HG03469 (cell line): ENCODE measurements around the gene GIT2.
"Not testable (repeated sequence)": the region's sequence is repeated elsewhere in the genome, so short reads cannot be mapped to it uniquely, and the experiment has no call there.

Source experiments
- ATAC-seq: cut with Tn5 transposase; IDR thresholded peaks from one replicate; pipeline ENCODE4 v1.9.1; 2021; ENCODE audit warnings: mild to moderate bottlenecking, moderate library complexity, moderate number of reproducible peaks; ENCODE audit not compliant: unreplicated experiment

GIT2 gene

DNA sequence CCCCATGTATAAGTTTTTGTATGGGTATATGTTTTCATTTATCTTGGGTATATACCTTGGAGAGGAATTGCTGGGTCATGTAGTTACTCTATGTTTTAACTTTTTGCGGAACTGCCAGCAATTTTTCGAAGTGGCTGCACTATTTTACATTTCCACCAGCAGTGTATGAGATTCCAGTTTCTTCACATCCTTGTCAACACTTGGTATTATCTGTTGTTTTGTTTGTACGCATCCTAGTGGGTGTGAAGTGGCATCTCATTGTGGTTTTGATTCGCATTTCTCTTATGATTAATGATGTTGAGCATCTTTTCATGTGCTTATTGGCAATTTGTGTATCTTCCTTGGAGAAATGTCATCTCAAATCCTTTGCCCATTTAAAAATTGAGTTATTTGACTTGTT lies 9.9 kb upstream of the GIT2 start:
- ATAC-seq, result no peak

DNA sequence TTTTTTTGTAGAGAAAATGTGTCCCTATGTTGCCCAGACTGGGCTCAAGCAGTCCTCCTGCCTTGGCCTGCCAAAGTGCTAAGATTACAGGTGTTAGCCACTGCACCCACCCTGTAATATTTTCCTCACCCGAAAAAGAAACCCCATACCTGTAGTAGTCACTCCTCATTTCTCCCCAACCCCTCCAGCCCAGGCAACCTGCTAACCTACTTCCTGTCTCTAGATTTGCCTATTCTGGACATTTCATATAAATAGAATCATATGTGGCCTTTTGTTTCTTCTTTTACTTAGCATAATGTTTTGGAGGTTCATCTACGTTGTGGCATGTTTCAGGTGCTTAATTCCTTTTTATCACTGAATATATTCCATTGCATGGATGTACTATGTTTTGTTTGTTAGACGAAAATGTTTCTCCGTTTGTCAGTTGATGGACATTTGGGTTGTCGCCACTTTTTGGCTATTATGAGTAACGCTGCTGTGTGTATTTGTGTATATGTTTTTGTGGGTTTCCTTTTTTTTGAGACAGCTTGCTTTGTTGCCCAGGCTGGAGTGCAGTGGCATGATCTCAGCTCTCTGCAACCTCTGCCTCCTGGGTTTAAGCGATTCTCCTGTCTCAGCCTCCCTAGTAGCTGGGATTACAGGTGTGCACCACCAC lies 9.3 kb upstream of the GIT2 start:
- peak; percentile 16 for ATAC-seq

DNA sequence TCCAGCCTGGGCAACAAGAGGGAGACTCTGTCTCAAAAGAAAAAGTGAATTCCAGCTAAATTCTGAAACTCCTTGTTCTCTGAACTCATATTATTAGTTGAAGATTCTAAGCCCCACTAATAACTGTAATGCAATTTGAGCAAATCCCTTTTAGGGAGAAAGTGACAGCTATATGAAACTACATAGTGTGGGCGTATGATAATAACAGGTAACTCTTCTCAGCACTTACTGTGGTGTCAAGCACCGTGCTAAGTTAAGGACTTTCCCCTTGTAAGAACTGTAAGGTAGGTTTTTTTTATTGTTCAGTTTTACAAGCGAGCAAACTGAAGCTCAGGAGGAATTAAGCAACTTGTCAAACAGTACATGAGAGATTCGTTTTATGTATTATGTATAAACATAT lies 8.4 kb upstream of the GIT2 start:
- ATAC-seq, result peak; percentile 55

GRCh38 chr12:110002676-110003515 lies 6.7 kb upstream of the GIT2 start:
- ATAC-seq, result no peak

- no peak for ATAC-seq
Measured at GRCh38 chr12:110001596-110001995, 5.4 kb upstream of the GIT2 start.

- ATAC-seq, result no peak
Measured at GRCh38 chr12:109999983-110000505, 3.9 kb upstream of the GIT2 start.

DNA sequence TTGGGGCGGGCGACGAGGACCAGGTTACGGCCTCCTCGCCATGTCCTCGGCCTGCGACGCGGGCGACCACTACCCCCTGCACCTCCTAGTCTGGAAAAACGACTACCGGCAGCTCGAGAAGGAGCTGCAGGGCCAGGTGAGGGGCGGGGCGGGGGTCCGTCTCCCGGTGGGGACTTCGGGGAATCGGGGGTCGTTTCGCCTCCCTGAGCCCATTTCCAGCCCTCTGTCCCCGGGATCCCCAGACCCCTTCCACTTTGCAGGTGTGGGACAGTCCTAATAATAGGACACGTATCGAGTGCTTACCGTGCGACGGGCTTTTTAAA lies 3.4 kb upstream of the GIT2 start:
- ATAC-seq, result no peak

DNA sequence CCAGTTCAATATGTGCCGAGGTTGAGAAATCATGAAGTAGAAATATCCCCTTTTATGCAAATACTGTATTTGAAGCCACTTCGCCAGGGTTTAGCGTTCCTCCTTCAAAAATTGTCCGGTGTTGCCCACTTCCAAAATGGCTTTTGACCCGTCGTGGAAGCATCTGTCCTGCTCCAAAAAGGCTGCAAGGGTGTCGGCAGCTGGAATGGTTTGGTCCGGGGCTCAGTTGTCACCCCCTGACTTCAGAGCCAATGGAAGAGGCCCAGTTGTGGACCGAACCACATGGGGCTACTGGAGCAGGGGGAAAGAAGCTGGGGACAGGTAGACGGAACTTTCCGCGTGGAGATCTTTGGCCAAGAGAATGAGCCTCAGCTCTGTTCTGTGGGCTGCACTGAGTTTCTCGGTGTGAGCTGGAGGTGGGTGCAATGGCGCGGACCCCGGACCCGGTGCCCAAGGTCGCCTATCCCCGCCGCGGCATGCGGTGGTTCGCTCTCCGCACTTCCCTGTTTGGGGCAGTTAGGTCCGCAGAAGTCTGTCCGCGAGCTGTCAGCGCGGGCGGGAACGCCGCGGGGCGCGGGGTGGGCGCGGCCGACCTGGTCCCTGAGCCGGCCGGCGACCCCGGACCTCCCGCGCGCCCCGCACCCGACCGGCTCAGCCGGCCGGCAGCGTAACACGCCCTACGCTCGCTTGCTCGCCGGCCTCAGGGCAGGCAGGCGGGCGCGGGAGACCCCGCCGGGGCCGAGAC lies 2.9 kb upstream of the GIT2 start, which contains the start of gene ANKRD13A:
Gene ANKRD13A (plus strand): TSS at position 527 of the 745 bp plus-strand sequence. CDS start 259 bp downstream, outside the sequence.
- no peak for ATAC-seq

DNA sequence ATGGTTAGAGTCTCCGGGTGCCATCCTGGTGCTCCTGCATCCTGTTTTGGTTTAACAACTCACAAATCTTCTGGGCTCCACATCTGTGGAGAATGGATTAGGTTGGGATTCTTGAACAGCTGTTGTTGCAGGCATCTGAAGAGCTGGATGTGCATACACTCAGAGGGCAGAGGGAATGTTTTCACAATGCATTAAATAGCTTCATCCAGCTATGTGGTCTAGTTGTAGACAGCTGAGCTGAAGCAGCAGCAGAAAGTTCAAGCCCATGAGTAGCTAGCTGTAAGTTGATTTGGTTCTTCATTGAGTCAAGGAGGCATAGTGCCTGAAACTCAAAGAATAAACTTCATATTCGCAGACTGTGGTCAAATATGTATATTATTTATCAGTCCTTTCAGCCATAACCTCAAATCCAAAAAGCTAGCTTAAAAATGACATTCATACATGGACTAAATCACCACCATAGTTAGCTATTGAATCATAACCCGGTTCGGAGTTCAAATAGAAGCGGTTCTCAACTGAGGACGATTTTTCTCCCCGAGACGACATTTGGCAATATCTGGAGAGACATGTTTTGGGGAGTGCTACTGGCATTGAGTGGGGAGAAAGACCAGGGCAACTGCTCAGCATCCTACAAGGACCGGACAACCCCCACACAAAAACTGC lies 2.2 kb upstream of the GIT2 start:
- ATAC-seq, result no peak

DNA sequence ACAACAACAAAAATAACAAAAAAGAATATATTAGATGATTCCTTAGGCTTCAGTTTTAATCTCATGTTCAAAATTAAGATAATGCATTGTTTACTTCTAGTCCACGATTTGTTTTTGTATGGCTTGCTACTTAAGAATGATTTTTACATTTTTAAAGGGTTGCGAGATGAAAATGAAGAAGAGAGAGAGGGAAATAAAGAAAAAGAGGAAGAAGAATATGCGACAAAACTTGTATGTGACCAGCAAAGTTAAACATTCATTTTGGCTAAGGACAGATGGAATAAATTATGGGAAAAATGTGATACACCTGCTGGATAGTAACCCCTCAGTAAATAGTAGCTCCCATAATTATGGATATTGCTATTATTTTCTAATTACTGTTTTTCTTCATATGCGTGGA lies 1.2 kb upstream of the GIT2 start:
- ATAC-seq, result no peak

DNA sequence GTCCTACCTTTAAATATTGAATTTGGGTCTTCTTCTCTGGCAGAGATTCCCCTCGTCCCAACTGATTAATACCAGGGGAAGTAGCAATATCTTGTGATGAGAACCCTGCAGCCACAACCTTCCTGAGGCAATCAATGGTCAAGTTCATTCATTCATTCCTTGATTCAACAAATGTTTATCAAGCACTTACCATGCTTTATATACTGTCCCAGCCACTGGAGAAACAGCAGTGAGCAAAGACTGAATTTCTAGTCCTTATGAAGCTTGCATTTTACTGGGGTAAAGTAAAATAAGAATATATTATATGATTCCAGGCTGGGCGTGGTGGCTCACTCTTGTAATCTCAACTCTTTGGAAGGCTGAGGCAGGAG lies 300 bp upstream of the GIT2 start:
- no peak for ATAC-seq

DNA sequence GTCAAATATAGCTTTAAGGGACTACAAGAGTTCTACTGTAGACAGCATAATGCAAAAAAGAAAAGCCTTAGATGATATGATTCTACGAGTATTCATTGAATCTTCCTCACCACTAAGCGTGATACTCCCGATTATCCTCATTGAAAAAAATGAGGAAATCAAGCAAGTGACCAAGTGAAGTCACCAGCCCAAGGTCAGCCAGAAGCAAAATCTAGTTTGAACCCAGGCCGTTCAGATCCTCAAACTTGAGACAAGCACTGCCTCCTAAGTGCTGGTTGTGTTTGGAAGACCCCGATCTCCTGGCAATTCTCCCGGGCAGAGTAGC lies 845 bp downstream of the GIT2 start:
- ATAC-seq, result no peak

GRCh38 chr12:109994401-109995175 lies 1.6 kb downstream of the GIT2 start:
- ATAC-seq, result no peak

DNA sequence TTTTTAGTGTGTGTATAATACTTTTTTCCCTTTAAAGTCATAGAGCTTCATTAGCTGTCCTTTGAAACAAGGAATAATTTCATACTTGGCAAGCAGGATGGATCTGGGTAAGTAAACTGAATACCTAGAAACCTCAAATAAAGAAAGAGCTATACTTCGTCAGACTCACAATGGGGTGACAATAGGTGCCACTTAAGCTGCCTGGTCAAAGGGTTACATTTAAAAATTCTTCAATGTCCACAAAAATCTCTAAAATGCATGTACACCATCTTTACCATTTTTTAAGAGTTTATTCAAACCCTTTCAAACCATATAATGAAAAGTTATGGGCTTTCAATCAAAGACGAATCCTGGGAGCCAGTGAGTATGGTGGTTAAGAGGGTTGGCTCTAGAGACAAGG lies 3.1 kb downstream of the GIT2 start:
- no peak for ATAC-seq

GRCh38 chr12:109991586-109991985 lies 4.6 kb downstream of the GIT2 start:
- ATAC-seq, result no peak

DNA sequence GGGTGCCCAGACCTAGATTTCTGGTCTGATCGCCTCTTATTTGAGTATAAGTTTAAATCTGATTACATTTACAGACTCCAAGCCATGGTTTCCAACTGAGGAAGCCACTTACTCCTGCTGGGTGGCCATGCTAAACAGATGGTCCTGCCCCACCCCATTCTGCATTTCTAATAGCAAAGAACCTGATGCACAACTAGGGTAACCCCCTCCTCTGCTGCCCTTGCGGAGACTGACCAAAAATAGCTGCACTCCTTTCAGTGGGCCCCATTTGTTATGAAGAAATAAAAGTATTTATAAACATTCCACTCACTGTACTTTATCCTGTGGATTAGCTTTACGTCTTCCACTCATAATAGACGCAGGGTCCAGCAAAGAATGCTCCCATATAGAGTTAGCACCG lies 6.8 kb downstream of the GIT2 start:
- ATAC-seq, result no peak

DNA sequence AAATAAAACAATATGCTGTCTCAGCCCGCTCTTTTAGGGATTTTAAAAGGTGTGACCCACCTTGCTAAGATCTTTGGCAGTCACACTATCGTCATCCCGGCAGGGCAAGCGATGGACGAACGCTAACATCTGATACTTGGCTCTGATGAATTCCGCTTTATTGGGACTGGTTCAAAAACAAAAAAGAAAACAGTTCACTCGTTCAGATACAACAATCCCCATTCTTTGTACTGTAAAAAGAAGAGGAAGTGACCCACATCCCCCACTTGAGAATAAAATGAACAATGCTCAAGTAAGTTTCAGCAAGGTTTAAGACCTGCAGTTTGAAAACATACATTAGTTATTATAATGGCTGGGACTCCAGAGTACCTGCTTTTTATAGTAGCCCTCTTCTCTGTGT lies 7.3 kb downstream of the GIT2 start:
- no peak for ATAC-seq

DNA sequence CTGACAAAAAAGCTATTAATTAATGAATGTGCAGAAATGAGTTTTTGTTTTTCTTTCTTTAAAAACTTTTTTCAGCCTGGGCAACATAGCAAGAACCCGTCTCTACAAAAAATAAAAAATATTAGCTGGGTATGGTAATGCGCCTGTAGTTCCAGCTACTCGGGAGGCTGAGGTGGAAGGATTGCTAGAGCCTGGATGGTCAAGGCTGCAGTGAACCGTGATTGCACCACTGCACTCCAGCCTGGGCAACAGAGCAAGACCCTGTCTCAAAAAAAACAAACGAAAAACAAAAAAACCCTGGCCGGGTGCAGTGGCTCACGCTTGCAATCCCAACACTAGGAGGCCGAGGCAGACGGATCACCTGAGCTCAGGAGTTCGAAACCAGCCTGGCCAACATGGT lies 7.9 kb downstream of the GIT2 start:
- no peak for ATAC-seq

- no peak for ATAC-seq
Measured at GRCh38 chr12:109987615-109988014, 8.6 kb downstream of the GIT2 start.

- ATAC-seq, result not testable (repeated sequence)
Measured at GRCh38 chr12:109986236-109986635, 9.9 kb downstream of the GIT2 start.
